ENCODE data around the gene LMNB1.
"Not testable (repeated sequence)": the region's sequence is repeated elsewhere in the genome, so short reads cannot be mapped to it uniquely, and the experiment has no call there.

Gene LMNB1

GRCh38 chr5:126801174-126801991 is 24.4 kb downstream of the LMNB1 start:
- Mint-ChIP-seq H3K4me1 (ENCODE audit: low read depth) (peaks cover 36% of the 10 kb centered on the region), H3K36me3 (ENCODE audit: low read depth) (peaks cover 32% of the 10 kb centered on the region), H3K4me3 (no peak overlapping the region), H3K27ac (peak overlapping the region; percentile 58), H3K27me3 (ENCODE audit: low read depth) (no peaks in the 10 kb centered on the region), H3K9me3 (no peaks in the 10 kb centered on the region)

GRCh38 chr5:126801992-126802294 is 25.0 kb downstream of the LMNB1 start:
- Mint-ChIP-seq H3K9me3 (no peaks in the 10 kb centered on the region), H3K4me1 (ENCODE audit: low read depth) (peaks cover 38% of the 10 kb centered on the region), H3K36me3 (ENCODE audit: low read depth) (peaks cover 34% of the 10 kb centered on the region), H3K27ac (no peak overlapping the region), H3K4me3 (no peak overlapping the region), H3K27me3 (ENCODE audit: low read depth) (no peaks in the 10 kb centered on the region)

- H3K36me3 Mint-ChIP-seq (ENCODE audit: low read depth), result peaks cover 30% of the 10 kb centered on the region
- H3K27me3 Mint-ChIP-seq (ENCODE audit: low read depth), result no peaks in the 10 kb centered on the region
- peak overlapping the region; percentile 57 for H3K27ac Mint-ChIP-seq
- no peak overlapping the region for H3K4me3 Mint-ChIP-seq
- H3K9me3 Mint-ChIP-seq, result no peaks in the 10 kb centered on the region
- peaks cover 33% of the 10 kb centered on the region for H3K4me1 Mint-ChIP-seq (ENCODE audit: low read depth)
These were observed 28.1 kb downstream of the LMNB1 start for GRCh38 chr5:126805063-126805462.

GRCh38 chr5:126808521-126808988 is 31.6 kb downstream of the LMNB1 start:
- H3K4me1 Mint-ChIP-seq (ENCODE audit: low read depth), result peaks cover 46% of the 10 kb centered on the region
- H3K4me3 Mint-ChIP-seq, result no peak overlapping the region
- H3K9me3 Mint-ChIP-seq, result no peaks in the 10 kb centered on the region
- H3K36me3 Mint-ChIP-seq (ENCODE audit: low read depth), result peaks cover 44% of the 10 kb centered on the region
- peak overlapping the region; percentile 46 for H3K27ac Mint-ChIP-seq
- H3K27me3 Mint-ChIP-seq (ENCODE audit: low read depth), result no peaks in the 10 kb centered on the region

- peaks cover 50% of the 10 kb centered on the region for H3K4me1 Mint-ChIP-seq (ENCODE audit: low read depth)
- no peaks in the 10 kb centered on the region for H3K27me3 Mint-ChIP-seq (ENCODE audit: low read depth)
- peak overlapping the region; percentile 83 for H3K27ac Mint-ChIP-seq
- no peak overlapping the region for H3K4me3 Mint-ChIP-seq
- peaks cover 51% of the 10 kb centered on the region for H3K36me3 Mint-ChIP-seq (ENCODE audit: low read depth)
- H3K9me3 Mint-ChIP-seq, result no peaks in the 10 kb centered on the region
These were observed 33.0 kb downstream of the LMNB1 start for GRCh38 chr5:126809916-126810315.

GRCh38 chr5:126810596-126811380 is 33.9 kb downstream of the LMNB1 start:
- H3K27ac Mint-ChIP-seq, result peak overlapping the region; percentile 98
- peak overlapping the region; percentile 70 for H3K4me3 Mint-ChIP-seq
- H3K9me3 Mint-ChIP-seq, result no peaks in the 10 kb centered on the region
- H3K27me3 Mint-ChIP-seq (ENCODE audit: low read depth), result no peaks in the 10 kb centered on the region
- peaks cover 43% of the 10 kb centered on the region for H3K36me3 Mint-ChIP-seq (ENCODE audit: low read depth)
- H3K4me1 Mint-ChIP-seq (ENCODE audit: low read depth), result peaks cover 50% of the 10 kb centered on the region

- Mint-ChIP-seq H3K9me3 (no peaks in the 10 kb centered on the region), H3K36me3 (ENCODE audit: low read depth) (peaks cover 41% of the 10 kb centered on the region), H3K27ac (peak overlapping the region; percentile 98), H3K27me3 (ENCODE audit: low read depth) (no peaks in the 10 kb centered on the region), H3K4me1 (ENCODE audit: low read depth) (peaks cover 49% of the 10 kb centered on the region), H3K4me3 (peak overlapping the region; percentile 70)
These were observed 34.7 kb downstream of the LMNB1 start for GRCh38 chr5:126811515-126812198.

- Mint-ChIP-seq H3K4me1 (ENCODE audit: low read depth) (peaks cover 50% of the 10 kb centered on the region), H3K9me3 (no peaks in the 10 kb centered on the region), H3K4me3 (peak overlapping the region; percentile 70), H3K27ac (peak overlapping the region; percentile 98), H3K27me3 (ENCODE audit: low read depth) (no peaks in the 10 kb centered on the region), H3K36me3 (ENCODE audit: low read depth) (peaks cover 41% of the 10 kb centered on the region)
These were observed 35.2 kb downstream of the LMNB1 start for GRCh38 chr5:126812199-126812570.

- H3K9me3 Mint-ChIP-seq; H3K27me3 Mint-ChIP-seq (ENCODE audit: low read depth); H3K4me3 Mint-ChIP-seq: not testable (repeated sequence)
- H3K36me3 Mint-ChIP-seq (ENCODE audit: low read depth), result peaks cover 46% of the 10 kb centered on the region
- peak overlapping the region; percentile 56 for H3K27ac Mint-ChIP-seq
- peaks cover 49% of the 10 kb centered on the region for H3K4me1 Mint-ChIP-seq (ENCODE audit: low read depth)
These were observed 36.9 kb downstream of the LMNB1 start for GRCh38 chr5:126813799-126814198.

- Mint-ChIP-seq H3K4me3 (peak overlapping the region; percentile 10), H3K9me3 (no peaks in the 10 kb centered on the region), H3K4me1 (ENCODE audit: low read depth) (peaks cover 48% of the 10 kb centered on the region), H3K36me3 (ENCODE audit: low read depth) (peaks cover 47% of the 10 kb centered on the region), H3K27me3 (ENCODE audit: low read depth) (no peaks in the 10 kb centered on the region), H3K27ac (peak overlapping the region; percentile 61)
These were observed 37.9 kb downstream of the LMNB1 start for GRCh38 chr5:126814721-126815404.

GRCh38 chr5:126816649-126817048 is 39.7 kb downstream of the LMNB1 start:
- Mint-ChIP-seq H3K4me3 (no peak overlapping the region), H3K27ac (peak overlapping the region; percentile 47), H3K27me3 (ENCODE audit: low read depth) (no peaks in the 10 kb centered on the region), H3K36me3 (ENCODE audit: low read depth) (peaks cover 50% of the 10 kb centered on the region), H3K4me1 (ENCODE audit: low read depth) (peaks cover 34% of the 10 kb centered on the region), H3K9me3 (no peaks in the 10 kb centered on the region)

GRCh38 chr5:126818736-126819135 is 41.8 kb downstream of the LMNB1 start:
- Mint-ChIP-seq H3K27ac (no peak overlapping the region), H3K27me3 (ENCODE audit: low read depth) (no peaks in the 10 kb centered on the region), H3K36me3 (ENCODE audit: low read depth) (peaks cover 45% of the 10 kb centered on the region)

GRCh38 chr5:126819253-126819652 is 42.3 kb downstream of the LMNB1 start:
- Mint-ChIP-seq H3K27ac (no peak overlapping the region), H3K36me3 (ENCODE audit: low read depth) (peaks cover 39% of the 10 kb centered on the region), H3K9me3 (no peaks in the 10 kb centered on the region), H3K4me1 (ENCODE audit: low read depth) (peaks cover 25% of the 10 kb centered on the region), H3K4me3 (no peak overlapping the region), H3K27me3 (ENCODE audit: low read depth) (no peaks in the 10 kb centered on the region)

More at GRCh38 chr5:126818736-126819135, 41.8 kb downstream of the LMNB1 start:
- H3K9me3 Mint-ChIP-seq, result no peaks in the 10 kb centered on the region
- peaks cover 28% of the 10 kb centered on the region for H3K4me1 Mint-ChIP-seq (ENCODE audit: low read depth)
- no peak overlapping the region for H3K4me3 Mint-ChIP-seq

GRCh38 chr5:126826619-126827215 is 49.8 kb downstream of the LMNB1 start:
- no peak overlapping the region for H3K4me3 Mint-ChIP-seq
- no peaks in the 10 kb centered on the region for H3K27me3 Mint-ChIP-seq (ENCODE audit: low read depth)
- peaks cover 10% of the 10 kb centered on the region for H3K4me1 Mint-ChIP-seq (ENCODE audit: low read depth)
- peaks cover 51% of the 10 kb centered on the region for H3K36me3 Mint-ChIP-seq (ENCODE audit: low read depth)
- no peak overlapping the region for H3K27ac Mint-ChIP-seq
- no peaks in the 10 kb centered on the region for H3K9me3 Mint-ChIP-seq
